ENCODE measurements around the gene JUNB. TPM values are rescaled to one million over a fixed set of nuclear protein-coding genes. Genes with fewer than 3 reads are reported as not detected.
"Not testable (repeated sequence)": the region's sequence is repeated elsewhere in the genome, so short reads cannot be mapped to it uniquely, and the experiment has no call there.

JUNB gene
- total RNA-seq, 1 donor from 2014 or later, result 312 TPM

DNA sequence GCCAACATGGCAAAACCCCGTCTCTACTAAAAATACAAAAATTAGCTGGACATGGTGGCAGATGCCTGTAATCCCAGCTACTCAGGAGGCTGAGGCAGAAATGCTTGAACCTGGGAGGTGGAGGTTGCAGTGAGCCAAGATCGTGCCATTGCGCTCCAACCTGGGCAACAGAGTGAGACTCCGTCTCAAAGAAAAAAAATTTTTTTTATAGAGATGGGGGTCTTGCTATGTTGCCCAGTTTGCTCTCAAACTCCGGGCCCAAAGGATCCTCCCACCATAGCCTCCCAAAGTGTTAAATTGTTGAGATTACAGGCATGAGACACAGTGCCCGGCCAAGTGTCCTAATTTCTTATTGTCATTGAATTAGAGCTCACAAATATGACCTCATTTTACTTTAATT, 25.9 kb downstream of the JUNB start:
- H3K36me3 Mint-ChIP-seq (ENCODE audit: low read depth); intact Hi-C loops (cut with micrococcal nuclease); H3K27ac Mint-ChIP-seq; H3K9me3 Mint-ChIP-seq; DNase-seq (ENCODE audit: low spot score); H3K4me3 Mint-ChIP-seq; H3K4me1 Mint-ChIP-seq (ENCODE audit: low read depth); H3K27me3 Mint-ChIP-seq (ENCODE audit: insufficient read depth): not testable (repeated sequence)

DNA sequence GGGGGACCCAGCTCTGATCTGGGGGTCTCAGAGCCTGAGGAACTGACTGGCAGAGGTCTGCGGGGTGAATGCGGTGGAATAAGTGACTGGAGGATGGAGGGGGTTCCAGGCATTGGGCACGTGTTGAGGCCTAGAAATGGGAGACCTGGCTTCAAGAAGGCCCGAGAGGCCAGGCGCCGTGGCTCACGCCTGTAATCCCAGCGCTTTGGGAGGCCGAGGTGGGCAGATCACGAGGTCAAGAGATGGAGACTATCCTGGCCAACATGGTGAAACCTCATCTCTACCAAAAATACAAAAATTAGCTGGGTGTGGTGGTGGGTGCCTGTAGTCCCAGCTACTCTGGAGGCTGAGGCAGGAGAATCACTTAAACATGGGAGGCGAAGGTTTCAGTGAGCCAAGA, 26.5 kb downstream of the JUNB start:
- H3K36me3 Mint-ChIP-seq (ENCODE audit: low read depth); intact Hi-C loops (cut with micrococcal nuclease); H3K9me3 Mint-ChIP-seq; H3K4me1 Mint-ChIP-seq (ENCODE audit: low read depth); H3K27ac Mint-ChIP-seq; DNase-seq (ENCODE audit: low spot score); H3K4me3 Mint-ChIP-seq; H3K27me3 Mint-ChIP-seq (ENCODE audit: insufficient read depth): not testable (repeated sequence)

DNA sequence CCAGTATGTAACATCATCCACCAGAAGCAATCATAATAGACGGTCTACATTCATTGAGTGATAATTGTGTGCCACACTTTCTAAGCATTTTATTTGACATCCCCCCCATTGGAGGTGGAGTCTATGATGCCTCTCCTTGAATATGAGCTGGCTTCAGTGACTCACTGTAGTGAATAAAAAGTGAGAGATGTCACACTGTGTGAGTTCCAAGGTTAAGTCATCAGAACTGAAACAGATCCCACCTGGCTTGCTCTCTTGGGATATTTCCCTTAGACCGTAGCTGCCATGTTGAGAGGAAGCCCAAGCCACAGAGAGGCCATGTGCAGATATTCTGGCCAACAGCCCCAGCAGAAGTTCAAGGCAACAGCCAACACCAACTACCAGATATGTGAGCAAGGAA, 30.5 kb downstream of the JUNB start:
- Mint-ChIP-seq H3K36me3 (ENCODE audit: low read depth) (no peaks in the 10 kb centered on the region), H3K4me3 (no peak overlapping the region), H3K4me1 (ENCODE audit: low read depth) (peaks cover 11% of the 10 kb centered on the region), H3K27me3 (ENCODE audit: insufficient read depth) (peaks cover 11% of the 10 kb centered on the region), H3K27ac (no peak overlapping the region), H3K9me3 (no peaks in the 10 kb centered on the region)
- intact Hi-C loops (cut with micrococcal nuclease), result no loop called here
- no peak for DNase-seq (ENCODE audit: low spot score)

DNA sequence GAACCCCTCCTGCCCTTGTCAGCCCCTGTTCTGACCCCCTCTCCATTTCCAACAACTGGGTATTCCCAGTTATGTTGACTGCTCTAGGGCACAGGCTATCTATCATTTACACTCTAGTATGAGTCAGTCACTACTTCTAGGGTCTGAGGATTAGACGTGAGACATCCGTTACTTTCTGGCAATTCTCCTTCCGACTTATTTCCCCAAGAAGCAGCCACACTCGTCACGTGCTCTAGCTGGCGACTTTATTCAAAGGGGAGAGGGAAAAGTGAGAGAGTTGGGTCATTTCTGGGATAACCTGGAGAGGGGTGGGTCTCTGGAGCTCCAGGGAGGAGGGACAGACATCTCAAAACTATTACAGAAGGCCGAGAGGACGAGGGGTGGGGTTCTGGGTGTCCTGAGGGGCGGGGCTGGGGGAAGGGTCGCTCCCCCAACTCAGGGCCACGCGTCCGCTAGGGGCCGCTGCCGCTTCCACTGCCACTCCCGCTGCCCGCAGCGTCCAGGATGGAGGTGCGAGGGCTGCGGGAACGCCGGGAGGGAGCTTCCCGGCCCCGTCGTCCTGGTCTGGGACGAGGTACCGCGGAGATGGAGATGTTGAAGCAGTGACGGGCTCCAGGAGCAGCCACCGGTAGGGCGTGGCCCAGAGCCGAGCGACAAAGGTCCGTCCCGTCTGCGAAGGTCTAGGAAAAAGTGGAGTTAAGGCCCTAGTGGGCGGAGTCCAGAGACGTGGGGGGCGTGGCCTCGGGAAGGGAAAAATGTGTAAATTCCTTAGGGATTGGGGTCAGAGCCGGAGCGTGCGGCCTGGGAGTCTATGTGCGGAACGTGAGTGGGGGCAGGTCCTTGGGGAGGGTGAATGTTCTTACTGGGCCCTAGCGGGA, 34.2 kb downstream of the JUNB start:
- Mint-ChIP-seq H3K4me3 (peak overlapping the region; percentile 31), H3K27me3 (ENCODE audit: insufficient read depth) (peaks cover 26% of the 10 kb centered on the region), H3K27ac (no peak overlapping the region), H3K36me3 (ENCODE audit: low read depth) (no peaks in the 10 kb centered on the region), H3K4me1 (ENCODE audit: low read depth) (peaks cover 11% of the 10 kb centered on the region), H3K9me3 (no peaks in the 10 kb centered on the region)
- no peak for DNase-seq (ENCODE audit: low spot score)
- intact Hi-C loops (cut with micrococcal nuclease), result no loop called here

DNA sequence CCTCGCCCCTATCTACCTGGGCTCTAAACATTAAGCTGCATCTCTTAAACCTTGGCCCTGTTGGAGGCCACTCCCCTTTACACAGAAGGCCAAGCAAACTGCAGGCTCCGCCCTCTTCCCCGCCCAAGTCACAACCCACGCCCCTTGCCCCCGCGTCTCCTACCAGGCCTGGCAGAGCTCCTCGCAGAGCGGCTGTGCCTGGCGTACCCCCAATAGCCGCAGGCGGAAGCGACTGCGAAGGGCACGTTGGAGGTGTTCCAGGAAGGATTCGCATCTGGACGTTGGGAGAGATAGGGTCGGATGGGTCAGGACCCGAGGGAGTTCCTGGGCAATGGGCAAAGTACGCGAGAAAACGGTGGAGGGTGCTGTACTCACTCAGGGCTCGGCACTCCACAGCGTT, 37.2 kb downstream of the JUNB start:
- Mint-ChIP-seq H3K9me3 (no peaks in the 10 kb centered on the region), H3K4me3 (no peak overlapping the region), H3K4me1 (ENCODE audit: low read depth) (peaks cover 16% of the 10 kb centered on the region), H3K27me3 (ENCODE audit: insufficient read depth) (peaks cover 44% of the 10 kb centered on the region), H3K36me3 (ENCODE audit: low read depth) (no peaks in the 10 kb centered on the region), H3K27ac (no peak overlapping the region)
- intact Hi-C loops (cut with micrococcal nuclease), result no loop called here
- DNase-seq (ENCODE audit: low spot score), result no peak

DNA sequence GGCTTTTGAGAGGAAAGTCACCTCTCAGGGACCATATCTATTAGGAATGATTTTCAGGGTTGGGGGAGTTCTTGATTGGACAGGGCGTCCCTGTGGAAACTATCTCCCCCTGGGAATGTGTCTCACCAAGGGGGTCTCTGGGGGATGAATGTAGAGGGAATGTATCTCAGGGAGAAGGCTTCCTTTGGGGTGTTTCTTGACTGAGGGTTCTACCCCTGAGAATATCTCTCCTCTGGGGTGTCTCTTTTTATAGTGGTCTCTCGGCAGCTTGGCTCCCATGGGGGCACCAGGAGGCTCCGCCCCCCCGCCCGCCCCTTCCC, 42.1 kb downstream of the JUNB start:
- peak overlapping the region; percentile 11 for H3K27ac Mint-ChIP-seq
- H3K4me3 Mint-ChIP-seq, result peak overlapping the region; percentile 45
- H3K36me3 Mint-ChIP-seq (ENCODE audit: low read depth), result no peaks in the 10 kb centered on the region
- intact Hi-C loops (cut with micrococcal nuclease), result no loop called here
- H3K9me3 Mint-ChIP-seq, result no peaks in the 10 kb centered on the region
- peaks cover 11% of the 10 kb centered on the region for H3K4me1 Mint-ChIP-seq (ENCODE audit: low read depth)
- DNase-seq (ENCODE audit: low spot score), result no peak
- H3K27me3 Mint-ChIP-seq (ENCODE audit: insufficient read depth), result peaks cover 63% of the 10 kb centered on the region

DNA sequence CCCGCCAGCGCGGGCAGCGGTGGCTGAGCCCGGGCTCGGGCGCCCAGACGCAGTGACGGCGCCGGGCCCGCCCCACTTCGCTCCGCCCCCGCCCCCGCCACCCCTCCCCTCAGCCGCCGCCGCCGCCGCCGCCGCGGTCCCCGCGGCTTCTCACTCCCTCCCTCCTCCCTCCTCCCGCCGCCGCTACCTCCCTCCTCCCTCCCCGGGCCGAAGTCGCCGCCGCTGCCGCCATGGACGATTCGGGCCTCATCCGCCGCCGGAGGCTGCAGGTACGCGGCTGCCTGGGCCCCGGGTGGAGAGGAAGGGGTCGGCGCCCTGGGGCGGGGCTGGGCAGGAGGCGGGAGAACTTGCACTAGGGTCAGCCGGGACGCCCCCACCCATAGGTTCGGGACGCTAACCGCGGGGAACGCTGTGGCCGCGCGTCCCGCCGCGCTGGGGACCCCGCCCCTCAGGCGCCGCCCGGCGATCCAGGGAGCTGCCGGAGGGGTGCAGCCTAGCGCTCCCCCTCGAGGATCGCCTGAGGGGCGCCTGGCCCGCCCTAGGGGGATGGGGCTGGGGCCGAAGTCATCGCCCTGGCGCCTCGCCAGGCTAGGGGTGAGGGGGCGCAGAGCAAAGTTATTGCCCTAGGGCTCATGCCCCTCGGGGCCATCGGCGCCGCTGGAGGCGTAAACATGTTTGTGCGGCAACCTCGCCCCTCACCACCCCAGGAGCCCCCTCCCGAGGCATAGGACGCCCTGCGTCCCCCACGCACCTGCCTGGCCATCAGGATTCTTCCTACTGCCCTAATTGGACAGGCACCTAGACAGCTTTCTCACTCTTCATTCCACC, 42.7 kb downstream of the JUNB start:
- no peaks in the 10 kb centered on the region for H3K9me3 Mint-ChIP-seq
- intact Hi-C loops (cut with micrococcal nuclease), result no loop called here
- H3K4me3 Mint-ChIP-seq, result no peak overlapping the region
- no peak overlapping the region for H3K27ac Mint-ChIP-seq
- no peaks in the 10 kb centered on the region for H3K36me3 Mint-ChIP-seq (ENCODE audit: low read depth)
- no peak for DNase-seq (ENCODE audit: low spot score)
- peaks cover 63% of the 10 kb centered on the region for H3K27me3 Mint-ChIP-seq (ENCODE audit: insufficient read depth)
- H3K4me1 Mint-ChIP-seq (ENCODE audit: low read depth), result peaks cover 12% of the 10 kb centered on the region

DNA sequence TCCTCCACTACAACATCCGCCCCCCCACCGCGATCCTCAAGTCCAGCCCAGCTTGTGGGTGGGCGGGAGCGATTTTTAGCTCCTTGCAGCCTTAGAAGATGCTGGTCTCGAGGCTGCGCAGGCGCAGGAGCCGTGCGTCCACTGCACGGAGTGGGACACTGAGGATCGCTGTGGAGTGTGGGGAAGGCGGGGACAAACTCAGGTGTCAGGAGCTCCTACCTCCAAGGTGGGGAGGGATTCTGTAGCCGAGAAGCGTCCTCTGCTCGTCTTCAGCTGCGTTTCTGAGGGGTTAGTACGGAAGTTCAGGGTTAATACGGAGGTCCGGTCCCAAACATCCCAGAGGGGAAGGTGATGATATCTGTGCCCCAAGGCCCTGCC, 43.3 kb downstream of the JUNB start, which contains the start of gene RTBDN:
TSS of gene RTBDN (minus strand) at position 14 of the 378 bp plus-strand sequence. CDS start 4,600 bp downstream, outside the sequence.
- DNase-seq (ENCODE audit: low spot score), result no peak
- intact Hi-C loops (cut with micrococcal nuclease), result no loop called here
- H3K27ac Mint-ChIP-seq, result no peak within 1 kb of the TSS
- H3K27me3 Mint-ChIP-seq (ENCODE audit: insufficient read depth), result peaks cover 68% of the 10 kb centered on the region
- peaks cover 5% of the 10 kb centered on the region for H3K36me3 Mint-ChIP-seq (ENCODE audit: low read depth)
- no peaks in the 10 kb centered on the region for H3K9me3 Mint-ChIP-seq
- H3K4me3 Mint-ChIP-seq, result peak within 1 kb of the TSS; percentile 45
- H3K4me1 Mint-ChIP-seq (ENCODE audit: low read depth), result peaks cover 18% of the 10 kb centered on the region

DNA sequence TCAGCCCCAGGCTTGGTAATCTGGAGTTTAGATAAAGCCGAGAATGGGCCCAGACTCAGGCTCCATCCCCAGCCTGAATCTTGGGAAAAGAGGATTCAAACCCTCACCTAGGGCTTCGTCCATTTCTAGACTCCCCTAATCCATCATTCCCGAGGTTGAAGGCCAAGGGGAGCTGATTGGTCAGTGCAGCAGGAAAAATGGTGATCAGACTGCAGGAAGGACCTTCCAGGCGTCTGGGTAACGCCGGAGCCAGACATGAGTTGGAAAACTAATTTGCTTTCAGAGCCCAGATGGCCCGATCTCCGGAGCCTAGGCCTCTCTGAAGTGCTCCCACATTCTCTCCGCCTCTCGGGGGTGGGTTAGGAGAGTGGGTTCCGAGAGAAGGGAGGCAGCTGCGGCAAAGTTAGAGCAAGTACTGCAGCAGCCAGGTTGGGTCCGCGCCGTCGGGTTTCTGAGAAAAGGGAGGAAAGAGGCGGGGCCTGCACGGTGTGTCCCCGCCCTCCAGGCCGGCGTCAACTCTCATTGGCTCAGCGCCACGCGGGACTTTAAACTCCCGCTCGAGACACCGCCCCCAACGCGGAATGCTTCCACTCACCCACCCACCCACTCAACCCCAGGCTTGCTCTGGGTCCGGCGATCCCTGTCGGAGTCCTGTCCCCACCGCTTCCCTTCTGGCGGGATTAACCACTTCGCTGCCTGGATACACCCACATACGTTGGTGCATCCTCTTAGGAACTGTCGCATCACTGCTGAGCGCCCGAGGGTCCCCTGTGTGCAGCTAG, 43.9 kb downstream of the JUNB start:
- no peak overlapping the region for H3K4me3 Mint-ChIP-seq
- H3K27me3 Mint-ChIP-seq (ENCODE audit: insufficient read depth), result peaks cover 64% of the 10 kb centered on the region
- H3K9me3 Mint-ChIP-seq, result no peaks in the 10 kb centered on the region
- peaks cover 5% of the 10 kb centered on the region for H3K36me3 Mint-ChIP-seq (ENCODE audit: low read depth)
- H3K27ac Mint-ChIP-seq, result no peak overlapping the region
- intact Hi-C loops (cut with micrococcal nuclease), result loop anchor here (5.0 kb wide), 2 partner anchors 177 to 262 kb away; no protein-coding TSS in a partner anchor
- DNase-seq (ENCODE audit: low spot score), result no peak
- H3K4me1 Mint-ChIP-seq (ENCODE audit: low read depth), result peaks cover 21% of the 10 kb centered on the region

DNA sequence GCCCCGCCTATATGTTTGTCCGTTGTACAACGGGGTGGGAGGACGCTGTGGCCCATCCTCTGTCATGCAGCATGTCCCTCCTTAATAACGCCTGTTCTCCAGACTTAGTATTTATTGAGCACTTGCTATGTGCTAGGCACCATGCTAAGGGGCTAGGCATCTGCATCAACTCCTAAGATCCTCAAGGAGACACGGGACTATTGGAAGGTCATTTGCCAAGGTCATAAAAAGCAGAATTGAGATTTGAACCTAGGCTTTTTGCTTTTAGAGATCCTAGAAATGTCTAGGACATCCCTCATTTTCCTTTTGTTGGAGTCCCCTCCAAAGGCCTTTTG, 45.2 kb downstream of the JUNB start:
- DNase-seq (ENCODE audit: low spot score), result no peak
- H3K9me3 Mint-ChIP-seq, result no peaks in the 10 kb centered on the region
- peak overlapping the region; percentile 43 for H3K4me3 Mint-ChIP-seq
- peaks cover 5% of the 10 kb centered on the region for H3K36me3 Mint-ChIP-seq (ENCODE audit: low read depth)
- H3K4me1 Mint-ChIP-seq (ENCODE audit: low read depth), result peaks cover 32% of the 10 kb centered on the region
- no peak overlapping the region for H3K27ac Mint-ChIP-seq
- H3K27me3 Mint-ChIP-seq (ENCODE audit: insufficient read depth), result peaks cover 68% of the 10 kb centered on the region
- intact Hi-C loops (cut with micrococcal nuclease), result loop anchor here (5.0 kb wide), 2 partner anchors 176 to 261 kb away; no protein-coding TSS in a partner anchor

DNA sequence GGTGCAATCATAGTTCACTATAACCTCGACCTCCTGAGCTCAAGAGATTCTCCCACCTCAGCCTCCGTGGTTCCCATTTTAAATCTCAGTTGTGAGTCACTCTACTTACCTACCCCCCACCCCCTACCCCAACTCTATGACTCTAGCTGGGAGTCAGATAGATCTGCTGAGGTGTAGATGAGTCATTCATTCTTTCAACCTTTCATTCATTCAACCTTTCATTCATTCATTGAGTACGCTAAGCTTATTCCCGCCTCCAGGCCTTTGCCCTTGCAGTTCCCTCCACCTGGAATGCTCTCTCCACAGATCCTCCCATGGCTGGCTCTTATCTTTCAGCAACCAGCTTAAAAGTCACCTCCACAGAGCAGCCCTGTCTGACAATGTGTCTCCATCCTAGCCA, 45.9 kb downstream of the JUNB start:
- Mint-ChIP-seq H3K27me3 (ENCODE audit: insufficient read depth) (peaks cover 67% of the 10 kb centered on the region), H3K4me1 (ENCODE audit: low read depth) (peaks cover 35% of the 10 kb centered on the region), H3K4me3 (no peak overlapping the region), H3K9me3 (no peaks in the 10 kb centered on the region), H3K36me3 (ENCODE audit: low read depth) (peaks cover 5% of the 10 kb centered on the region), H3K27ac (no peak overlapping the region)
- intact Hi-C loops (cut with micrococcal nuclease), result loop anchor here (5.0 kb wide), 2 partner anchors 175 to 260 kb away; no protein-coding TSS in a partner anchor
- DNase-seq (ENCODE audit: low spot score), result no peak

DNA sequence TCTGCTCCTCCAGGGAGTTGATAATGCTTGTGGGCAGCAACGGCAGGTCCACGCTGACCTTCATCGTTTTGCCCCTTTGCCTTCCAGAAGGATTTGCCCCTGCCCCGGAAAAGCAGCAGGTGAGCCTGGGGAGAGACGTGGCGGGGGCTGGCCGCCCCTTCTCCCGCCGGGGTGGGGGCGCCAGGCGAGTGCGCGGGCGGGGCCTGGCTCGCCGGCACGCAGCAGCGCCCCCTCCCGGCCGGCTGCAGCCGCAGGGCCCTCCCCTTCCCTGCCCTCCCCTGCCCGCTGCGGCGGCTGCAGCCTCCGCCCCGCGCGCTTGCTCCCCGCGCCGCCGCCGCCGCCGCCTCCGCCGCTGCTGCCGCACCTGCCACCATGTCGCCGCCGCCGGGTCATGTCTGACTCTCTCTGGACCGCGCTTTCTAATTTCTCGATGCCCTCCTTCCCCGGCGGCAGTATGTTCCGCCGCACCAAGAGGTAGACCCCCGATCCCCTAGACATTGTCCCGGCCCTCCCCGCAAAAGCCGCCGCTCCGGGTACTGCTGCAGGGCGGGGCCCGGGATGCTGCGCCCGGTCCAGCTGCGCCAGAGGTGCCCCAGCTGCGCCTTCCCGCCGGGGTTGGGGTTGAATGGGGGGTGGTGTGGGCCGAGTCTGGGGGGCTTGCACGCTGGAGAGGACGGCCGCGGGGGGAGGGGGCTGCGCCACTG, 47.0 kb downstream of the JUNB start, which contains the start of gene MAST1:
TSS of gene MAST1 (plus strand) at position 334 of the 704 bp plus-strand sequence. CDS start at position 392, 58 bp downstream.
- peaks cover 5% of the 10 kb centered on the region for H3K36me3 Mint-ChIP-seq (ENCODE audit: low read depth)
- H3K9me3 Mint-ChIP-seq, result no peaks in the 10 kb centered on the region
- peaks cover 59% of the 10 kb centered on the region for H3K27me3 Mint-ChIP-seq (ENCODE audit: insufficient read depth)
- H3K4me1 Mint-ChIP-seq (ENCODE audit: low read depth), result peaks cover 30% of the 10 kb centered on the region
- H3K4me3 Mint-ChIP-seq, result peak within 1 kb of the TSS; percentile 68
- no peak within 1 kb of the TSS for H3K27ac Mint-ChIP-seq
- intact Hi-C loops (cut with micrococcal nuclease), result loop anchor here (5.0 kb wide), 2 partner anchors 174 to 259 kb away; no protein-coding TSS in a partner anchor
- peak; percentile 47 for DNase-seq (ENCODE audit: low spot score)

Data from activated T-helper 1 cell treated with anti-CD3 and anti-CD28 coated beads, Interleukin-12 subunit alpha, Interleukin-12 subunit beta, Interleukin-2, Interleukin-4 antibody, amounts not matched to agents 30 ng/mL and 10 ng/mL and 1 ng/mL, durations not matched to agents 14 hours and 24 hours and 36 hours (primary cell).